ENCODE results near the gene GPR158. TPM values are rescaled to one million over a fixed set of nuclear protein-coding genes. Genes with fewer than 3 reads are reported as not detected.

The GPR158 gene
- total RNA-seq, 1 experiment from 2014 or later: 0.24 TPM

- H4K20me1 ChIP-seq (ENCODE audit: control insufficient read depth, insufficient read depth, insufficient read length): no peaks in the 10 kb centered on the region
- no peak overlapping the region for H4K5ac ChIP-seq (ENCODE audit: insufficient read length, low read depth, low read length)
- no peak overlapping the region for H2BK5ac ChIP-seq (ENCODE audit: insufficient read length, low read length)
- H3K36me3 Mint-ChIP-seq (ENCODE audit: insufficient read depth in 1 of 3, low read depth in 3 of 3): peaks cover 0 to 4% (median 3%) of the 10 kb centered on the region in 3 experiments; a peak in 2 of 7 replicates
- H3K23ac ChIP-seq (ENCODE audit: insufficient read length, low read depth, low read length): no peak overlapping the region
- no peak overlapping the region for H3K4ac ChIP-seq (ENCODE audit: low read depth, low read length)
- H4K91ac ChIP-seq (ENCODE audit: insufficient read length, low read depth, low read length): no peak overlapping the region
- WGBS (ENCODE audit: extremely low coverage, insufficient read length, low lambda C conversion rate): no CpG with 5 or more reads among the region's 5 CpGs
- H3K9me3 Mint-ChIP-seq: peaks cover 4% of the 10 kb centered on the region in 2 experiments; a peak in 3 of 5 replicates
- no peak overlapping the region for H3K27ac ChIP-seq (ENCODE audit: insufficient read length, low read depth, low read length)
- H2AK5ac ChIP-seq (ENCODE audit: insufficient read length, low read length): no peak overlapping the region
- no peaks in the 10 kb centered on the region for H3K79me1 ChIP-seq (ENCODE audit: insufficient read depth, low read depth, low read length, poor library complexity, severe bottlenecking)
- no peak overlapping the region for H3K14ac ChIP-seq (ENCODE audit: insufficient read depth, low read length)
- H3K18ac ChIP-seq (ENCODE audit: insufficient read length, low read depth, low read length): no peak overlapping the region
- H2BK12ac ChIP-seq (ENCODE audit: insufficient read length, low read depth, low read length): no peak overlapping the region
- H3K23me2 ChIP-seq (ENCODE audit: insufficient read length, low read depth, low read length, poor library complexity, severe bottlenecking): no peaks in the 10 kb centered on the region
- no peak overlapping the region for H3K4me3 Mint-ChIP-seq
- no peaks in the 10 kb centered on the region for H3K27me3 ChIP-seq (ENCODE audit: insufficient read depth, low read length)
- H3K9ac ChIP-seq (ENCODE audit: extremely low read depth, insufficient read length, low read length): no peak overlapping the region
- peaks cover 12 to 16% of the 10 kb centered on the region in 2 experiments for H3K4me1 Mint-ChIP-seq
- no peak overlapping the region for H2BK20ac ChIP-seq (ENCODE audit: low read depth, low read length, poor library complexity, severe bottlenecking)
- H3K4me1 ChIP-seq (ENCODE audit: insufficient read depth, low read length): peaks cover 3% of the 10 kb centered on the region; the same call in 1 of the 2 replicates
- TF ChIP-seq, protein P1, sequence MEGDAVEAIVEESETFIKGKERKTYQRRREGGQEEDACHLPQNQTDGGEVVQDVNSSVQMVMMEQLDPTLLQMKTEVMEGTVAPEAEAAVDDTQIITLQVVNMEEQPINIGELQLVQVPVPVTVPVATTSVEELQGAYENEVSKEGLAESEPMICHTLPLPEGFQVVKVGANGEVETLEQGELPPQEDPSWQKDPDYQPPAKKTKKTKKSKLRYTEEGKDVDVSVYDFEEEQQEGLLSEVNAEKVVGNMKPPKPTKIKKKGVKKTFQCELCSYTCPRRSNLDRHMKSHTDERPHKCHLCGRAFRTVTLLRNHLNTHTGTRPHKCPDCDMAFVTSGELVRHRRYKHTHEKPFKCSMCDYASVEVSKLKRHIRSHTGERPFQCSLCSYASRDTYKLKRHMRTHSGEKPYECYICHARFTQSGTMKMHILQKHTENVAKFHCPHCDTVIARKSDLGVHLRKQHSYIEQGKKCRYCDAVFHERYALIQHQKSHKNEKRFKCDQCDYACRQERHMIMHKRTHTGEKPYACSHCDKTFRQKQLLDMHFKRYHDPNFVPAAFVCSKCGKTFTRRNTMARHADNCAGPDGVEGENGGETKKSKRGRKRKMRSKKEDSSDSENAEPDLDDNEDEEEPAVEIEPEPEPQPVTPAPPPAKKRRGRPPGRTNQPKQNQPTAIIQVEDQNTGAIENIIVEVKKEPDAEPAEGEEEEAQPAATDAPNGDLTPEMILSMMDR (conservative IDR thresholded peaks at IDR 0.05): no peak
- no peaks in the 10 kb centered on the region for H3K79me2 ChIP-seq (ENCODE audit: insufficient read depth, low read length)
- no peak overlapping the region for H4K8ac ChIP-seq (replicated peaks; ENCODE audit: insufficient read length, low read depth, low read length)
- H3K9me3 ChIP-seq (ENCODE audit: control insufficient read depth, low read depth, low read length): no peaks in the 10 kb centered on the region
- H3K27ac Mint-ChIP-seq: no peak overlapping the region
- H2BK15ac ChIP-seq (ENCODE audit: low read depth, low read length): no peak overlapping the region
- H3T11ph ChIP-seq (ENCODE audit: low read length): no peak overlapping the region
- no peak overlapping the region for H2BK120ac ChIP-seq (ENCODE audit: low read depth, low read length, poor library complexity, severe bottlenecking)
- H3K56ac ChIP-seq (ENCODE audit: insufficient read length, low read depth, low read length): no peak overlapping the region
- H3K4me2 ChIP-seq (ENCODE audit: insufficient read depth, insufficient read length, low read length): no peak overlapping the region
- no peak for DNase-seq
- no peak overlapping the region for H2AFZ ChIP-seq (ENCODE audit: low read length)
- no peaks in the 10 kb centered on the region for H3K27me3 Mint-ChIP-seq (ENCODE audit: low read depth)
These were observed 312.5 kb downstream of the GPR158 start for GRCh38 chr10:25487266-25487665.
